DMS53 treated with DMSO at 0.1 percent for 48 hours (cell line): ENCODE results near the gene PRKG1.

Experiments
- DNase-seq: peaks from one replicate; lab custom pipeline; 2025; ENCODE audit not compliant: unreplicated experiment; lab: John Stamatoyannopoulos, UW

Gene PRKG1

DNA sequence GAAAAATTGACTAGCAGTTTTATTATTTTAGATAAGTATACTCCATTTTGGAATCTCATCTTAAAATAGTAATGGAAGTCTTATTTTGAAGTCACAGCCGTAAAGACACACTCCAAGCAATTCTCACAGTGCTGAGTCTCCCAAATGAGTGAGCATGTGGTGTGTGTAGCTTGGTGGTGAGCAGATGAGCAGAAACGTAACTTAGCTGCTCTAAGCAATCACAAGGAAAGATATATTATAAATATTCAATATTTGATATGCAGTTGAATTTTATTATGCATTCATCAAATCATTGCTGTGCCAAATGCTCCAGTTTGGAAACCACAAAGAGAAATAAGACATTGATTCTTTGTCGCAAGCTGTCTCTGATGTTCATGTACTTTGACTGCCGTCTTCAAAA is 563.9 kb downstream of the PRKG1 start:
- no peak for DNase-seq

DNA sequence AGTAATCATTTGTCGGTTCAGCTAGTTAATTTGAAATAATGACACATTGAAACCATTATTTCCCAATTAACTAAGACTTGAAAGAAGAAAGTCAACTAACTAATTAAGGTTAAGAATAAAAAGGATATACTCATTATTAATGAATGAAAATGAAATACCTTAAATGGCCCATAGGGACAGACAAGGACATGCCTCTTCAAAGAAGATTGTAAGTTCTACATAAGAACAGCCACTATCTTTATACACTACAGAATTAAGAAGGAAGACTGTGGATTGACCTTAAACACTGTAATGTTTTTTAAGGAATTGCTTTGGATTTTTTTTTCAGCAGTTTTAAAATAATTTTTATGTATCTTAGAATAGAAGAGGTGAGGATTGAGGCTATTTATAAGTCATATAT is 564.5 kb downstream of the PRKG1 start:
- DNase-seq: no peak

DNA sequence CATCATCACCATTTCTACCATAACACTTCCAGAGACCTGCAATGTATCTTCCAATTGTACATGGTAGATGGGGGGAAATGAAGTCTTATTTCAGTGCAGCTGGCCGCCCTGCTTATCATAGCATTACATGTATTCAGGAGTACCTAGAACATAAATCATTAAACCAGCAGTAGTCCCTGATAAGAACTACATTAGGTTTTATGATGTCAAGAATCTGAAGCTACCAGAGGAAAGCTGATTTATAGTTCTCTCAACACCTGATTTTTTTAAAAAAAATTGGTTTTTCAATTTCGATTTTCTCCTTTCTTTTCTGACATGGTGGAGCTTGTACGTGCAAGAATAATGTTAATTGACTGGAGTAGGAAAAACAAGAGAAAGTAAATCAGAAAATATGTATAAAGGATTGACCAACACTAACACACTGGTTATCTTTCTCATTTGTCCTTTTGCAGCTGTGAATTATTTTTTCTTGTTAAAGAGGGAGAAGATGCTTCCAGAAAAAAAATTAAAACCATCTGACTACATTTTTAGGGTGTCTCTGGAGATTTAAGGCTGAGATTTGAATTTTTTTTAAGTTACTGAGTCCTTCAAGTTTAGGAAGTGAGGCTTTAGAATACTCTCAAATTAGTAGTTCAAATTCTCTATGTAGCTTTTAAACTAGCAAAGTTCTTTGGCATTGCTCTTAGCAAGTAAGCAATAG is 566.0 kb downstream of the PRKG1 start:
- no peak for DNase-seq

DNA sequence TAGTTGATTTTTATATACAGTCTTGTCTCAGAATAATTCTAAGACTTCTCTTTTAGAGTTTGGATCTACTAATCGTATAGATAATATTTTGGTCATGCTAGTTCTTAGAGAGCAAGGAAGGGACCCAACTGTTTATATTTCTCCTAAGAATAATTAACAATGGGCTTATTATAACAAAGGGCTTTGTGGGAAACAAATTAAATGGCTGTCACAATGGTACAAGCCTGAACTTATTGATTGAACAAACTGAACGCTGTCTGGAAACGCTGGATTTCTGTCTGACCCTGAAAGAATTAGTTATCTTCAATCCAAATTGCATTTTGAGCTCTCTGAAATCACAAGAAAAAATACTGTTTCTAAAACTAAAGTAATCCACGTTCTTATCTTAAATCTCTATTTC is 568.3 kb downstream of the PRKG1 start:
- DNase-seq: no peak

DNA sequence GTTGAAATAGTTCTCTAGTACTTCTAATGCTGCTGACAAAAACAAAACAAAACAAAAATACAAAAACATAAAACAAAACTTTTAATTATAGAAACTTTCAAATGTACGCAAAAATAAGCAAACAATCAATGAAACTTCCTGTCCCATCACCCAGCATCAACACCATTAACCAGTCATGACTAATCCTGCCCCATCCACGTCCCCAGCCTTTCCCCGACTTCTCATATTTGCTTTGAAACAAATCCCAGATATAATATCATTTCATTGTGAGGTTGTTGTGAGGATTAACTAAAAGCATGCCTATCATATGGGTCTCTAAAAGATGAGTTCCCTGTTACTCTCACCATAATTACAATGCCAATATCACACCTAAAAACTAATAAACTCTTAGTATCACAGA is 569.4 kb downstream of the PRKG1 start:
- DNase-seq: no peak

DNA sequence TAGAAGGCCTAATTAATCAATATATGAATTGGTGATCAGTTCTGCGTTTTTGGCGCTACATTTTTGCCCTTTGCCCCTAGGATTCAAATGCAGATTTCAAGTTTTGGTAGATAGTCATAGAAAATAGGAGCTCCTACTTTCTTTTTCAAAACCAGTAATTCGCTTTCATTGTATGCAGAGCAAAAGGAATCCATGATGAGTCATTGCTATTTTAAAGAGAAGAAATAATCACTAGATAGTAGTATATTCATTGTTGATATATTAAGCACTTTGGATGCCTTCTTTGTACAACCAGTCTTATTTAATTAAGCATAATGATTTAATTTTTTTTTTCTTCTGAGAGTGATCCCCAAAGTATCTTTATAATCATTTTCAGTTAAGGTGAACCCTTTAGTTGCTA is 574.8 kb downstream of the PRKG1 start:
- peak; percentile 11 for DNase-seq

DNA sequence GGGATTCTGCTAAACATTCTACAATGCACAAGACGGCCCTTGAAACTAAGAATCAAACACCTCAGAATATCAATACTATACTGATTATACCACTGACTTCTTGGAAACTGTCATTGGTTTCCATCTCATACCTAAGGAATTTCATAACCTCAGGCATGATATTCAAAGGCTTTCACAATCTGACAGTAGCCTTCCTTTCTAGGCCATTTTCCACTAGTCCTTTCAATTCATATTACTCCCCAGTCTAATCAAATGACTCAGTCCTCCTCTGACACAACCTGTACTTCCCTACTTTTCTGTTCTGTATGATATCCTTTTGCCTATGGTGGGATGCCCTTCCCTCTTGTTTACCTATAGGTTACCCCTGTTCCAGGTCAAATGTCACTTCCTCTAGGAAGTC is 576.8 kb downstream of the PRKG1 start:
- no peak for DNase-seq

DNA sequence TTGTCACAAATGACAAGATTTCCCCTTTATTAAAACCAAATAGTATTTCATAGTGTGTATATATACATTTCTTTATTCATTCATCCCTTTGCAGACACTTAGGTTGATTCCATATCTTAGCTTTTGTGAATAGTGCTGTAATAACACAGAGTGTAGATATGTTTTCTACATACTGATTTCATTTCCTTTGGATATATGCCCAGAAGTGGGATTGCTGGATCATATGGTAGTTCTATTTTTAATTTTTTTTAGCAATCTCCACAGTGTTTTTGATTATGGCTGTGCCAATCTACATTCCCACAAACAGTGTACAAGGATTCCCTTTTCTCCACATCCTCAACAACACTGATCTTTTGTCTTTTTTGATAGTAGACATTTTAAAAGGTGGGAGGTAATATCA is 578.7 kb downstream of the PRKG1 start:
- no peak for DNase-seq

DNA sequence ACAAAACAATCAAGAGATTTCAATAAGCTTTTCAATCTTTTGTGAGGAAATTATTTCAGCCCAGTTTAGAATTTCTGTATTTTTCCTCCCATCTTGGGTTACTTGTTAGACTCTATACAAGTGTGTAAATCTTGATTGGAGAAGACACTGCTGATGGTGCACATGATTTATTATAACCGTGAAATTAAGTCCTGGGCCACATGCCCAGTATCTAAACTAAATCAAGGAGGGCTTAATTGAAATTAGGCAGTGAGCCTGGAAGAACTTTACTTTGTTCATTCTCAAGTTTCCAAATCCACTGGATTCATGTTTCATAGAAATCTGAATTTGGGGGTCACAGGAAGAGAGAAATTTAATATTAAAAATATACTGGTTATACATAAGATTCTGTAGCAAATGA is 580.6 kb downstream of the PRKG1 start:
- DNase-seq: no peak

DNA sequence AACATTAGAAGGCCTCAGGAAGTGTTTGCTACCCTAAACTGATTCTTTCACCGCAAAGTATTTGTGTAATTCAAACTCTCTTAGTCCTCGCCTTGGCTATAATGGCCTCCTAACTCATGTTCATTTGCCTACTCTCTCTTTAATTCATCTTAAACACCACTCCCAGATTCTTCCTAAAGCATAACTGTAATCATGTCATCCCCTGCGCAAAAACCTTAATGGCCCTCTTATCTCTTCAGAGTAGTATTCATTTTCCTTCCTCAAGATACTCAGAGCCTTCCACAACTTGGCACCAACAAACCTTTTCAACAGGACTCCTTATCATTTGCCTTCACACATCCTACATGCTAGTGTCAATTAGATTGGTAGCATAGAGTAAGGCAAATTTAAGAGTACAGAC is 582.2 kb downstream of the PRKG1 start:
- no peak for DNase-seq

DNA sequence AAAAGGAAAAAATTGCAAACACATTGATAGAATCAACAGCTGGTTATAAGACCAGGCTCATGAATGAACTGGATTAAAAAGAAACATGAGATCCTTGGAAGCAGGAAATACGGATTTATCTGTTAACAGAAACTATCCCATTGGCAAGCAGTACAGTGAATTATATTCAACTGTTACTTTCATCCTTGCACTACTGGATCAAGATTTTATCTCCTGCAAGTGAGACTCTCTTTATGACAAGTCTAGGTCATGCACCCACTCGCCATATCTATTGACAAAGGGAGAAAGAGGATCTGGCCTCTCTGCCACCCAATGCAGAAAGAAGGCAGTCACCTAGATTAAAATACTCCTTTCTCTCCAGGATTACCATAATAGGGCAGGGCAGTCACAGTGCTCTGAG is 583.7 kb downstream of the PRKG1 start:
- DNase-seq: no peak

DNA sequence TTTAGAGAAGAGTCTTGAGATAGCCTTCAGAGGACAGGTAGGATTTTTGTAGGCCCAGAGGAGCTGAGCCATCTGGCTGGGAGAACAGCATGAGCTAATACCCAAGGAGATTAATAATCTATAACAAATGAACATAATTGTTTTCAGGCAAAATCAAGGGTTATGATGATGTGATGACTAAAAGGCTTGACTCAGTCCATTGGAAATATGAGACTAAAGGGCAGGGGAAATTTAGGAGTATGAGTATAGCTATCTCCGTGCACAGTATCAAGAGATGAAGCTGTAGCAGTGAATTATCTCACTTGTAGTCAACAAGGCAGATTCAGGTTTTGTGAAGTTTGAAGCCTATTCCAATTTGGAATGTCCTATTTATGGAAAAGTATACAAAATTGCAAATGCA is 585.1 kb downstream of the PRKG1 start:
- DNase-seq: no peak

DNA sequence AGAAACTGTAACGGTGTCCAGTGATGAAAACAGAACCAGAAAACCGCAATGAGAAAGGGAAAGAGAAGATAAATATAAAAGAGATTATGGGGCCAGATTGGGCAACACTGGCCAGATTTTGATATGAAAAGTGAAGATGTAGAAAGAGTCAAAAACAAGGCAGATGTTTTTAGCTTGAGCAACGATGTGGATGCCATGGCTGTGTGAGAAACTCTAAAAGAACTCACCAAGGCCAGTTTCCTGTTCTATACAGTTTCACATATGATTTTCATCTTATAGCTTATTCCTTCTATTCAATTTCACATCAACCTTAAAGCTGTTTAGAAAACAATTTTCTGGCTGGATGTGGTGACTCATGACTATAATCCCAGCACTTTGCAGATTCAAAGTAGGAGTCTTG is 588.8 kb downstream of the PRKG1 start:
- DNase-seq: no peak

DNA sequence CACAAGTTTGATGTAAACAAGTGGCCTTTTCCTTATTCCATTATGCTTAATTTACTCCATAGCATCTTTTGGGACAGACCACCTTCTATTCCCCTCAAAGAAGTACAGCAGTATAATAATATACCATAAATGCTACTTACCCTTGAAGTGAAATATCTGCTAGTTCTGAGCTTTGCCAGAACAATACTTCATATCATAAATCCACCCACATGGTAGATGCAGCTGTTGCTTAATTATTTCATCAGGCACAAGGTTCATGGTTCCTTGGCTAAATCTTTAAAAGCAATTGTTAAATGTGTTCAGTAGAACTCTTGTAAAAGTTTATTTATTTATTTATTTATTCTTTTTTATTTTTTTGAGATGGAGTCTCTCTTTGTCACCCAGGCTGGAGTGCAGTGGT is 592.2 kb downstream of the PRKG1 start:
- DNase-seq: no peak

DNA sequence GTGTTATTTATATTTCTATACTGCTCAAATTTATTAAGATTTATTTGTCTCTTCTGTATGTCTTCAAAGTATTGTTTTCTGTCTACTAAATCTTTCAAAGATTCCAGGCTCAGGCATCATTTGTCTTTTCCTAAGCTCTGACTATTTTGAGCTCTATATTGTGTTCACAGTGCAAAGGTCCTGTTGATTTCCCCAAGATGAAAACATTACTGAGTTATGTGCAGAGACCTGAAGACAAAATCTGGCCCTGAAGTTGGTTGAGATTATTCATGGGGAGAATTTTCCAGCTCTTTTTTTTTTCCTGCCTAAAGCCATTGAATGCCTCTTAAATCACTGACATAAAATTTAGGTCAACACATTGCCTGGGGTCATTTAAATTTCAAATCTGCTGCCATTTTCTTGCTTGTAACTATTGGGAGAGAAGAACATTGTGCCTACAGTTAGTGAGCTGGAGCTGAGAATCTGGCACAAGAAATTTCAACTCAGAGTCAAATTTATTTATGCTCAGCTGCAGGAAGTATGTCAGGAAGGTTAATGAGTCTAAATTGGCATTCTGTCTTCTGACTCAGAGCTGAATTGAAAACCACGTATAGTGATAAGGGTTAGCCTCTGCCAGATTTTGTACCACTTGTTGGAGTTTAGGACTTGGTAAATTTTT is 593.5 kb downstream of the PRKG1 start:
- DNase-seq: no peak

DNA sequence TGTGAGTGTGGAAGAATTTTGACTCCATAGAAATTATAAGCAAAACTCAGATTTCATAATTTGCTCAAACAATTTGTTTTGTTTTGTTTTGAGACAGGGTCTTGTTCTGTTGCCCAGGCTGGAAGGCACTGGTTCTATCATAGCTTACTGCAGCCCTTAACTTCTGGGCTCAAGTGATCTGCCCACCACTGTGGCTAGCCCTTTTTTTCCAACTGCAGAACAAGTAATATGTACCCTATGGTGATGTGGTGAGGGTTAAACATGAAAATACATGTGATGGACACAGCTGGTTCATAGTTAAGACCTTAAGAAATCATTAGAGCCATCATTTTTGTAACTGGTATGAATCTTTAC is 594.0 kb downstream of the PRKG1 start:
- DNase-seq: no peak

DNA sequence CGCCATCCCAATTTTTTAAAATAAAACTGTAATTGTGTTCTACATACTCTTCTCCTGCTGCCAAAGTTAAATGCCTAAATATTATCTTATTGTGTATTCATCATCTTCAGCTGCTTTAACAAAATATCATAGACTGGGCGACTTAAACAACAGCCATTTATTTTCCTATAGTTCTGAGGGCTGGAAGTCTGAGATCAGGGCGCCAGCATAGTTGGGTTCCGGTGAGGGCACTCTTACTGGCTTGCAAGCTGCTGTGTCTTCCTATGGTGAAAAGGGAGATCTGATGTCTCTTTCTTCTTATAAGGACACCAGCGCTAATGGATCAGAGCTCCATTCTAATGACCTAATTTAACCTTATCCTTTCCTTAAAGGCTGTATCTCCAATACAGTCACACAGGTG is 594.8 kb downstream of the PRKG1 start:
- DNase-seq: no peak

DNA sequence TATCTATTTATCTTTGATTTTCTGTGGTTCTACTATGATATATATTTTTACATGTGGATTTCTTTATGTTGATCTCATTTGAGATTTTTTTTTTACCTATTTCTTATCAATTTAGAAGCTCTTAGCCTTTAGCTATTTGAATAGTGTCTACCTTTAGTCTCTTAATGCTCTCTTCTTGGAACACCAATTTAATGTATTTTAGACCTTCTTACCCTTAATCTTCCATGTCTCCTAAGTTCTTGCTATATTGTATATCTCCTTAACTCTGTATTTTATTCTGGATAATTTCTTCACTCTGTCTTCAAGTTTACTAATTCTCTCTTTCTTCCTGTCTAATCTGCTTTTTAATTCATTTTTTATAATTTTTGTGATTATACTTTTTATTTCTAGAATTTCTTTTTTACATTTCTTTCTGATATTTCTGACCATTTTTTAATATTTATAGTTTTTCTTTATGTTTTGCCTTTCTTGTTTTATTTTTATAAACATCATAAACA is 597.8 kb downstream of the PRKG1 start:
- no peak for DNase-seq

DNA sequence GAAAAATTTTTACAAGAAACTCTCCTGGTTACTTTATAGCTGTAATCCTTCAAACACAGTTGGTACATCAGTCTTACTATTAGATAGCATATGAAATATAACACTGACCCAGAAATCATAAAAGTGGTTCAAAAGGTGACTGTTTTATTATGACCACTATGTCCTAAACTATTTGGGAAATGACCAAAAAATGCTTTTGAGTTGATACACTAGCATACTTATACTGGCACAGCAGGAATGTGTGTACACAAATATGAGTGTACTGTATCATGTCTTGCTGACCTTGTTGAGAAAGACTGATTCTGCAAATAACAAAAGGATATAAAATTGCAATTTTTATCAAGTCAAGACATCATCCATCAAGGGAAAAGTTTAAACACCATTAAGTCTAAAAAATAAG is 600.8 kb downstream of the PRKG1 start:
- no peak for DNase-seq

DNA sequence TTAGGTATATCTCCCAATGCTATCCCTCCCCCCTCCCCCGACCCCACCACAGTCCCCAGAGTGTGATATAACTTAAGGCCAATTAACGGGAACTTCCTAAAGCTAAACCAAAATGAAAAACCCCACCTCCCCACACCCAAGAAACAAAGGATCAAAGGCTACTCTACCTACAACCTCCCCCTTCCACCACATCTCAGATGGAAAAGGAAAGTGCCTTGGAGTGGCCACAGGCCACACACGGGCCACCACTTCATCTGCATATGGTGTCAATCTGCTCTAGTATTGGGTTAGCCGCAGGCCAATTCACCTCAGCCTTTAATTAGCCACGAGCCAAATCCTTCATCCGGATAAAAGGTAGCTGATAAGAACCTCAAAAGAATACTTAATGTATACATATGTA is 605.6 kb downstream of the PRKG1 start:
- DNase-seq: no peak

DNA sequence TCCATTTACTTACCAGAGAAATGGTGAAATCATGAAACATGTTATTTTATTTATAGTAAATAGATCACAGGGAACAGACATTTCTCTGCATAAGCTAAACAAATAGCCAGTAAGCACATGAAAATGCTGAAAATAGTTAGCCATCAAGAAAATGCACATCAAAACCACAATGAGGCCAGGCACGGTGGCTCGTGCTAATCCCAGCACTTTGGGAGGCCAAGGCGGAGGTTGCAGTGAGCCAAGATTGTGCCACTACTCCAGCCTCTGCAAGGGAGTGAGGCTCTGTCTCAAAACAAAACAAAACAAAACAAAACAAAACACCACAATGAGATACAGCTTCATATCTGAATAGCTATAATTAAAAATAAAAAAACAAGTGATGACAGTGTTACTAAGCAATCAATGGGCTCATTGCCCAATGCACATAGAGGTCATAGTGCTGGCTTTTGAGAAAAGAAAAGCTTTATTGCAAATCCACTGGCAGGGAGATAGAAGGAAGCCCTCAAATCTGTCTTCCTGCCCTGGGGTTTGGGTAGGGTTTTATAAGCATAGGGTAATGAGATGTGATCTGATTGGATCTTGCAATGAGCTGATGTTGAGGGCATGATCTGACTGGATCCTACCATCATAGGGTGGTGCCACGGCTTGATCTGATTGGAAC is 608.9 kb downstream of the PRKG1 start:
- DNase-seq: no peak

DNA sequence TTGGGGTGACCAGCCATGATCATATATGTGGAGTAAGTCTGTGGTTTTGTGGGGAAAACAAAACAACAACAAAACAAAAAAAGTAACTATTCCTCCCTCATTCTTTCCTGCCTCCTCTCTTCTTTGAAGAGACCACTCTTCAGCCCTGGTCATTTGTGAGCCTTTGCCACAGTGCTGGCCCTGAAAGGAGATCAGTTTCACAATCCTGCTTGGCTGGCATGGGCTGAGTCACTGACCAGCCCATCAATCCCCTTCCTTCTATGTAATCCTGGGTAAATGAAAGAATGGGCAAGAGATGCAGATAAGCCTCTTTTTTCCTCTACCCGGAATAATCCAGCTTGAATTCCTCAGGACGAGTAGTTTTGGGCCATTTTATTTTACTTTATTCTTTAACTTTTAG is 611.5 kb downstream of the PRKG1 start:
- DNase-seq: no peak

DNA sequence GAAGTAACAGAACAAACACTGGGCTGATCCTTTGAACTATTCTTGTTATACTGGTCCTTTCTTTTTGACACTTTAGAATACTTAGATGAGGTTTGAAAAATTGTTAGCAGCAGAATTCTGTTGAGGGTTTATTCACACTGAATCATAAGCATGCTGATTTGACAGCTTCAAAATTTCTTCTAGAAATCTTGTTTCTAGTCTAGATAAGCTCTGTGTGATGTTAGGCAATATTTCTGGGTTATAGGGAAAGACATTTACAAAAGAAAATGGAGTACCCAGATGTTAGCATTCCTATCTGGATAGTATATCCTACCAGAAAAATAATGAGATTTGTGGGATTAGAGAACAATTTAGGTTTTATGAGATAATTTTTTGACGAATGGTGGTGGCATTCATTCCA is 613.0 kb downstream of the PRKG1 start:
- no peak for DNase-seq
